ENCODE measurements around the gene GPR176. TPM values are rescaled to one million over a fixed set of nuclear protein-coding genes. Genes with fewer than 3 reads are reported as not detected.

Gene GPR176
- total and polyA plus RNA-seq, 2 donors from 2014 or later = 2.9 to 7.6 TPM

DNA sequence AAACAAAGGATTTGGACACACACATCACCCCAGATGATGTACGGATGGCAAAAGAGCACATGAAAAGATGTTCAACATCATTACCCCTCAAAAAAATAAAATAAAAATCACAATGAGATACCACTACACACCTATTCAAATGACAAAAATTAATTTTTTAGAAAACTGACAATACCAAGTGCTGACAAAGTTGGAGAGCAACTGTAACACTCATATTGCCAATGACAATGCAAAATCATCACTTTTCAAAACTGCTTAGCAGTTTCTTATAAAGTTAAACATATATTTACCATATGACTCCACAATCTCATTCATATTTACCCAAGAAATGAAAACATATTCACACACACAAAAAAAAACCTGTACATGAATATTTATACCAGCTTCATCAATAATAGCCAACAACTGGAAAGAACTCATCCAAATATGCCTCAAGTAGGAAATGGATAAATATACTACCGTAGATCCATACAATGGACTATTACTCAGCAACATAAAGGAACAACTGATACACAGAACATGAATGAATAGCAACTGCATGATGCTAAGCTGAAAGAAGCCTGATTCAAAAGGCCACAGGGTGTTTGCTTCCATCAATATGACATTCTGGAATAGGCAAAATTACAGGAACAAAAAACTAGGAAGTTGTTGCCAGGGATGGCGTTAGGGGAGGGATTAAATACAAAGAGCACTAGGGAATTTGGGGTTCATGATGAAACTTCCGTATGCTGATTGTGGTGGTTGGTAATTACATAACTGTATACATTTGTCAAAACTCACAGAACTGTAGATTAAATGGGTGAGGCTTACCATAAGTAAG is 138.7 kb downstream of the GPR176 start:
- H3K4me1 ChIP-seq (ENCODE audit: control insufficient read depth in 2 of 3, insufficient read depth in 2 of 3, low read depth in 1 of 3, low read length in 3 of 3) = peaks cover 0 to 9% (median 4%) of the 10 kb centered on the region in 3 donors
- H3K9ac ChIP-seq (ENCODE audit: low read length in 3 of 3) = no peak overlapping the region
- intact Hi-C loops (cut with DNase I) = no loop called here
- TF ChIP-seq, protein P1, sequence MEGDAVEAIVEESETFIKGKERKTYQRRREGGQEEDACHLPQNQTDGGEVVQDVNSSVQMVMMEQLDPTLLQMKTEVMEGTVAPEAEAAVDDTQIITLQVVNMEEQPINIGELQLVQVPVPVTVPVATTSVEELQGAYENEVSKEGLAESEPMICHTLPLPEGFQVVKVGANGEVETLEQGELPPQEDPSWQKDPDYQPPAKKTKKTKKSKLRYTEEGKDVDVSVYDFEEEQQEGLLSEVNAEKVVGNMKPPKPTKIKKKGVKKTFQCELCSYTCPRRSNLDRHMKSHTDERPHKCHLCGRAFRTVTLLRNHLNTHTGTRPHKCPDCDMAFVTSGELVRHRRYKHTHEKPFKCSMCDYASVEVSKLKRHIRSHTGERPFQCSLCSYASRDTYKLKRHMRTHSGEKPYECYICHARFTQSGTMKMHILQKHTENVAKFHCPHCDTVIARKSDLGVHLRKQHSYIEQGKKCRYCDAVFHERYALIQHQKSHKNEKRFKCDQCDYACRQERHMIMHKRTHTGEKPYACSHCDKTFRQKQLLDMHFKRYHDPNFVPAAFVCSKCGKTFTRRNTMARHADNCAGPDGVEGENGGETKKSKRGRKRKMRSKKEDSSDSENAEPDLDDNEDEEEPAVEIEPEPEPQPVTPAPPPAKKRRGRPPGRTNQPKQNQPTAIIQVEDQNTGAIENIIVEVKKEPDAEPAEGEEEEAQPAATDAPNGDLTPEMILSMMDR (IDR thresholded peaks at IDR 0.05; ENCODE audit: borderline replicate concordance, extremely low read depth, insufficient read depth) = no peak
- no peak for FAIRE-seq
- no peaks in the 10 kb centered on the region for H3K36me3 ChIP-seq (ENCODE audit: control insufficient read depth in 2 of 3, insufficient read depth in 3 of 3, low read length in 3 of 3)
- no peak for DNase-seq
- no peak overlapping the region for H3K27ac ChIP-seq (ENCODE audit: low read depth in 2 of 2, low read length in 2 of 2)
- peak overlapping the region in 1 of 3 donors; percentile 98 for H3K4me3 ChIP-seq (ENCODE audit: low read length in 3 of 3)
- H3K9me3 ChIP-seq (ENCODE audit: control insufficient read depth in 2 of 3, insufficient read depth in 1 of 3, low read length in 3 of 3) = no peaks in the 10 kb centered on the region
- H3K27me3 ChIP-seq (ENCODE audit: control insufficient read depth, insufficient read depth, low read length) = no peaks in the 10 kb centered on the region

DNA sequence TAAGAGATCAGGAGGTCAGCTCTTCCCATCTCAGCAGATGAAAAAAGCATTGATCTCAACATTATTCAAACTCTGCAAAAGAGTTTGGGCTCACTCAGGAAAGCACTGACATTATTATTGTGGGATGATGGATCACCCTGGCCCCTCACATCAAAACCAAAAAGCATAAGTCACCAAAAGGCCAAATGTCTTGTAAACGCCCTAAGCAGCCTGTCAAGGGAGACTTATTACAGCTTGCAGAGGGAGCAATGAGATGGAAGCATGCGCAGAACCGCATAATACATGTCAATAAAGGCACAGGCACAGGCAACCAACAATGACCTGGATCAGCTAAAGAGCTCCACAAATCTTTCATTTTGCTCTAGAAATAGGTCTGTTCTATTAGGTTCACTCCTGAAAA is 142.0 kb downstream of the GPR176 start:
- H3K36me3 ChIP-seq (ENCODE audit: control insufficient read depth in 2 of 3, insufficient read depth in 3 of 3, low read length in 3 of 3) = no peaks in the 10 kb centered on the region
- DNase-seq (peak in 3 of 5 donors; percentile 24 to 82 (median 48)), FAIRE-seq (no peak)
- H3K4me1 ChIP-seq (ENCODE audit: control insufficient read depth in 2 of 3, insufficient read depth in 2 of 3, low read depth in 1 of 3, low read length in 3 of 3) = no peaks in the 10 kb centered on the region
- H3K4me3 ChIP-seq (ENCODE audit: low read length in 3 of 3) = no peak overlapping the region
- no peaks in the 10 kb centered on the region for H3K9me3 ChIP-seq (ENCODE audit: control insufficient read depth in 2 of 3, insufficient read depth in 1 of 3, low read length in 3 of 3)
- TF ChIP-seq, protein P1 (IDR thresholded peaks at IDR 0.05; ENCODE audit: borderline replicate concordance, extremely low read depth, insufficient read depth) = no peak
- no peak overlapping the region for H3K27ac ChIP-seq (ENCODE audit: low read depth in 2 of 2, low read length in 2 of 2)
- intact Hi-C loops (cut with DNase I) = no loop called here
- H3K9ac ChIP-seq (ENCODE audit: low read length in 3 of 3) = no peak overlapping the region
- H3K27me3 ChIP-seq (ENCODE audit: control insufficient read depth, insufficient read depth, low read length) = no peaks in the 10 kb centered on the region

DNA sequence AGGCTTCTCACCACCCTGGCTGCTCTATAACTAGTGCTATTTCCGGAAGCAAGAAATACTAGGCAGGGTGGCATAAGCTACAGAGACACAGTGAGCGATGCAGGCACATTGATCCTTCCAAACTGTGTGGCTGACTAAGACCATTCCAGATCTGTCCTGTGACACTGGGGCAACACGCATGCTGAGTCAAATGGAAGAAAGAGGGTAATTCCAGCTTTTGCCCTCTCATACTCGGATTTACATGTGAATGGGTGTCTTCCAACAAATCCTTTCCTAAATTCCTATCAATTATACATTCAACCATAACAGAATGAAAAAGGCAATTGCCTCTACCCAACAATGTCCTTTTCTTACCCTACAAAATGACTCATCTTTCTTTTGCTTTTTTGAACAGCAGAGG is 142.6 kb downstream of the GPR176 start:
- DNase-seq = no peak
- TF ChIP-seq, protein P1 (IDR thresholded peaks at IDR 0.05; ENCODE audit: borderline replicate concordance, extremely low read depth, insufficient read depth) = no peak
- H3K27ac ChIP-seq (ENCODE audit: low read depth in 2 of 2, low read length in 2 of 2) = no peak overlapping the region
- no peaks in the 10 kb centered on the region for H3K4me1 ChIP-seq (ENCODE audit: control insufficient read depth in 2 of 3, insufficient read depth in 2 of 3, low read depth in 1 of 3, low read length in 3 of 3)
- H3K9ac ChIP-seq (ENCODE audit: low read length in 3 of 3) = no peak overlapping the region
- H3K4me3 ChIP-seq (ENCODE audit: low read length in 3 of 3) = no peak overlapping the region
- intact Hi-C loops (cut with DNase I) = no loop called here
- H3K36me3 ChIP-seq (ENCODE audit: control insufficient read depth in 2 of 3, insufficient read depth in 3 of 3, low read length in 3 of 3) = no peaks in the 10 kb centered on the region
- H3K27me3 ChIP-seq (ENCODE audit: control insufficient read depth, insufficient read depth, low read length) = no peaks in the 10 kb centered on the region
- no peak for FAIRE-seq
- no peaks in the 10 kb centered on the region for H3K9me3 ChIP-seq (ENCODE audit: control insufficient read depth in 2 of 3, insufficient read depth in 1 of 3, low read length in 3 of 3)

All from kidney (tissue), 14 donors.